ENCODE results near the gene SVEP1. TPM values are rescaled to one million over a fixed set of nuclear protein-coding genes. Genes with fewer than 3 reads are reported as not detected.

The SVEP1 gene
- total RNA-seq, 2 donors from 2014 or later: 12.7 to 20.0 TPM

DNA sequence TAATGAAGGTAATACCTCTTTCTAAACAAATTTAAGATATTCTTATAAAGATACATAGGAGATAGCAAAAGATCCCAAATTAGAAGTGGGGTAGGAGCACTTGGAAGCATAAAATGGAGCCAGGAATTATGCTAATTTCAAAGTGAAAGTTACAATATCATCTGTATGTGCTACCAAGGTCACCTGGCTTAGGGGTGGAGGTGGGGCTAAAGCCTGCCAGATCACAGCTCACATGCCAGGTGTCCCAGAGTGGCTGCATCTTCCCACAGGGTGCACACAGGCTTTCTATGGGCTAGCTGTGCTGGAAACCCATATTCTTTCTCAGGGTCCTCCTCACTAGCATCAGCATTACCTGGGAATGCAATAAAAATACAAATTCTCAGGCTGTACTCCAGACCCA lies 123.7 kb downstream of the SVEP1 start:
- no peaks in the 10 kb centered on the region for H3K9me3 ChIP-seq
- H3K4me3 ChIP-seq: no peak overlapping the region
- H3K4me1 ChIP-seq: no peaks in the 10 kb centered on the region
- TF ChIP-seq, protein P1, sequence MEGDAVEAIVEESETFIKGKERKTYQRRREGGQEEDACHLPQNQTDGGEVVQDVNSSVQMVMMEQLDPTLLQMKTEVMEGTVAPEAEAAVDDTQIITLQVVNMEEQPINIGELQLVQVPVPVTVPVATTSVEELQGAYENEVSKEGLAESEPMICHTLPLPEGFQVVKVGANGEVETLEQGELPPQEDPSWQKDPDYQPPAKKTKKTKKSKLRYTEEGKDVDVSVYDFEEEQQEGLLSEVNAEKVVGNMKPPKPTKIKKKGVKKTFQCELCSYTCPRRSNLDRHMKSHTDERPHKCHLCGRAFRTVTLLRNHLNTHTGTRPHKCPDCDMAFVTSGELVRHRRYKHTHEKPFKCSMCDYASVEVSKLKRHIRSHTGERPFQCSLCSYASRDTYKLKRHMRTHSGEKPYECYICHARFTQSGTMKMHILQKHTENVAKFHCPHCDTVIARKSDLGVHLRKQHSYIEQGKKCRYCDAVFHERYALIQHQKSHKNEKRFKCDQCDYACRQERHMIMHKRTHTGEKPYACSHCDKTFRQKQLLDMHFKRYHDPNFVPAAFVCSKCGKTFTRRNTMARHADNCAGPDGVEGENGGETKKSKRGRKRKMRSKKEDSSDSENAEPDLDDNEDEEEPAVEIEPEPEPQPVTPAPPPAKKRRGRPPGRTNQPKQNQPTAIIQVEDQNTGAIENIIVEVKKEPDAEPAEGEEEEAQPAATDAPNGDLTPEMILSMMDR (IDR thresholded peaks at IDR 0.05): no peak
- no peak overlapping the region for H3K27ac ChIP-seq
- DNase-seq (ENCODE audit: low spot score): no peak
- no peaks in the 10 kb centered on the region for H3K27me3 ChIP-seq
- no peaks in the 10 kb centered on the region for H3K36me3 ChIP-seq

DNA sequence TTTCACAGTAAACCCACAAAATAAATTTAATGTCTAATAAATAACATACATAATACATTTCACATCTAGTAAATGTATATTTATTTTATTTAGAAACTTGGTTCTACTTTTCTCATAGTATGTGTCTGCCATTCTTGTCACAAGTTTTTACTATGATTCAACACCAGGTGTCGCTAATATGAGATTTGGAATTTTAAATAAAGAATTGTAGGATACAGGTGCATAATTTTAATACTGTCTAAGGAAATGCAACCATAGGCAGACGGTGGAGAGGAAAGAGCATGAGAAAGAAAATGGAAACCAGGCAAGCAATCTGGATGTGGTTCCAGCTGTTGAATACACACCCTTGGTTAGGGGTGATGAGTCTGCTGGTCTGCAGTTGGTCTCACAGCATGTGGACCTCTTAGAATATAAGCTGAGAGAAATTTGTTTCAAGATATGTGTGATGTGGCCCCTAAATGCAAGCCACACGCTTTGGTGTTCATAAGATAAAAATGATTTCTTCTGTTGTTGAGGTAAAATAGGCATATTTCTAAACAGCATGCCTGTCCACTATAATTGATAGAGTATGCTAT lies 127.2 kb downstream of the SVEP1 start:
- Histone ChIP-seq H3K36me3 (no peaks in the 10 kb centered on the region), H3K4me3 (no peak overlapping the region), H3K4me1 (no peaks in the 10 kb centered on the region), H3K9me3 (no peaks in the 10 kb centered on the region), H3K27me3 (no peaks in the 10 kb centered on the region), H3K27ac (no peak overlapping the region)
- TF ChIP-seq, protein P1 (IDR thresholded peaks at IDR 0.05): peak; percentile 26 to 54
- DNase-seq (ENCODE audit: low spot score): no peak

- no peak for DNase-seq (ENCODE audit: low spot score)
- Histone ChIP-seq H3K36me3 (peaks cover 2% of the 10 kb centered on the region), H3K4me3 (no peak overlapping the region), H3K27ac (no peak overlapping the region), H3K4me1 (no peaks in the 10 kb centered on the region), H3K27me3 (no peaks in the 10 kb centered on the region), H3K9me3 (peaks cover 0 to under 1% of the 10 kb centered on the region in 2 donors)
- TF ChIP-seq, protein P1 (IDR thresholded peaks at IDR 0.05): no peak
Observed at GRCh38 chr9:110451726-110452125, 127.8 kb downstream of the SVEP1 start.

DNA sequence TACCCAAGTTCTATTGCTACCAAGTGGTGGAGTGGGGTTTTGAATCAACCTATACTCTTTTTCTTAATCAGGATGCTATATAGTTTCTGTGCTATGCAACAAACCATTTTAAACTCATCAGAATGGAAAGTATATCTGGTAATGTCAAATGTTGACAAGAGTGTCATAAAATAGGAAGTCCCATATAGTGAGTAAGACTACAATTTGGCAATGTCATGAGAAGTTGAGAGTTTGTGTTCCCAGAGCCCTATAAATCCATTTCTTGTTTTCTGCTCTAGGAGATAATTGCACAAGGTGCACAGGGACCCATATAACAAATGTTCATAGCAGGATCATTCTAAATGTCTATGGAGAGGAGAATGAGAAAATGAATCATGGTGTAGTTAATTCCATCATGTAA lies 132.1 kb downstream of the SVEP1 start:
- TF ChIP-seq, protein P1 (IDR thresholded peaks at IDR 0.05): no peak
- no peak for DNase-seq (ENCODE audit: low spot score)
- peaks cover 12% of the 10 kb centered on the region for H3K36me3 ChIP-seq
- H3K4me1 ChIP-seq: no peaks in the 10 kb centered on the region
- H3K9me3 ChIP-seq: peaks cover 0 to 12% of the 10 kb centered on the region in 2 donors
- no peak overlapping the region for H3K27ac ChIP-seq
- no peak overlapping the region for H3K4me3 ChIP-seq
- H3K27me3 ChIP-seq: no peaks in the 10 kb centered on the region

GRCh38 chr9:110446171-110446570 lies 133.4 kb downstream of the SVEP1 start:
- DNase-seq (ENCODE audit: low spot score): no peak
- Histone ChIP-seq H3K36me3 (peaks cover 12% of the 10 kb centered on the region), H3K9me3 (peaks cover 0 to 12% of the 10 kb centered on the region in 2 donors), H3K27me3 (no peaks in the 10 kb centered on the region), H3K4me3 (no peak overlapping the region), H3K4me1 (no peaks in the 10 kb centered on the region), H3K27ac (no peak overlapping the region)
- TF ChIP-seq, protein P1 (IDR thresholded peaks at IDR 0.05): no peak

DNA sequence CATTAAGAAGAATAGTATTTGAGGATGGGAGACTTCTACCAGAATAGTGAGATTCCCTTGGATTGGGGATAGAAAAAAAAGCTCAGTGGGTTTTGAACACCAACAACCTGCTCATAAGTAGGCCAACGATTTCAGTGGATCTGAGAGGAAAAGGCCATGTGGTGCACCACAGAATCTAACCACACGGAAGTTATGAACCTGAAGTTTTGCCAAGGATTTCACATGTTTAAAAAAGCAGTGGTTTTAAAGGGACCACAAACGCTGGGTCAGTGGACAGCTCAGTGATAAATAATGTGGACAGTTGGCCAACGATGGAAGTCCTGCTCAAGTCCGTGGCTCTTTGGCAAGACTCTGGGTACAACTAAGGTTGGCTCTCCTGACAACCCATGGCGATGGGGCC lies 134.6 kb downstream of the SVEP1 start:
- Histone ChIP-seq H3K36me3 (peaks cover 12% of the 10 kb centered on the region), H3K4me1 (no peaks in the 10 kb centered on the region), H3K27me3 (no peaks in the 10 kb centered on the region), H3K27ac (no peak overlapping the region), H3K9me3 (peaks cover 0 to 12% of the 10 kb centered on the region in 2 donors), H3K4me3 (no peak overlapping the region)
- TF ChIP-seq, protein P1 (IDR thresholded peaks at IDR 0.05): no peak
- DNase-seq (ENCODE audit: low spot score): no peak

All from right atrium auricular region (tissue), 2 donors.